GM19025 (cell line): Measurements from ENCODE around the gene C2CD4B.

Experiments used
- ATAC-seq: cut with Tn5 transposase; IDR thresholded peaks from one replicate; pipeline ENCODE4 v1.9.1; 2021; ENCODE audit warnings: mild to moderate bottlenecking, low read depth, moderate library complexity; ENCODE audit not compliant: unreplicated experiment

C2CD4B gene, protein sequence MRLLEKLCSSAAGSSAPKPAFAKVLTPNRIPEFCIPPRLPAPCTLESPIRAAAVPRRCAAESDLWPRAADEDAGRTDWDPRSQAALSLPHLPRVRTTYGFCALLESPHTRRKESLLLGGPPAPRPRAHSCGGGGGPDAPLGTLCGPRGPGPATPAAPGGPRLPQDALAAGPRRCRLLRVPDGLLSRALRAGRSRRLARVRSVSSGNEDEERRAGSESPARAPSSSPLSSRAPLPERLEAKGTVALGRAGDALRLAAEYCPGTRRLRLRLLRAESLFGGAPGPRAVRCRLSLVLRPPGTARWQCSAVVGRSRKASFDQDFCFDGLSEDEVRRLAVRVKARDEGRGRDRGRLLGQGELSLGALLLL

GRCh38 chr15:62165104-62165792 is at the start of gene C2CD4B:
TSS of gene C2CD4B (minus strand) at chr15:62165285. CDS start at chr15:62164984, 301 bp downstream.
- no peak for ATAC-seq

DNA sequence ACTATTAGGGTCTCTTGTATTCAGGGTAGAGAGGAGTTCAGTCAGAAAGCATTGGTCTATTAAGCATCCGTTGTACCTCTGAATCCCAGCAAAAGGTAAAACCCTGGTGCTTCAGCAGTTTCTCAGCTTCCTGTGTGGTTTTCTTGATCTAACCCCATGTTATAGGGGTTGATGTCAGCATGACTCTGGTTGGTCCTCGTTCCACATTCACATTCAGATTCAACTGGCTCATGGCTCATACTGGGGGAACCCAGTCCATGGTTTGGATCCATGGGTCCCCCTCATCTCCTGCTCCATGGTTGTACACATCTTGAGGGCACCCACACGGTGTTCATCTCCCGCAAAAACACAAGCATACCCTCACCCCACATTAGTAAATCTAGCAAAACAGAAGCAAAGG is 47.7 kb upstream of the C2CD4B start:
- no peak for ATAC-seq

- no peak for ATAC-seq
These were observed 46.3 kb upstream of the C2CD4B start for GRCh38 chr15:62211348-62211747.

- ATAC-seq = no peak
These were observed 44.7 kb upstream of the C2CD4B start for GRCh38 chr15:62209821-62210220.

DNA sequence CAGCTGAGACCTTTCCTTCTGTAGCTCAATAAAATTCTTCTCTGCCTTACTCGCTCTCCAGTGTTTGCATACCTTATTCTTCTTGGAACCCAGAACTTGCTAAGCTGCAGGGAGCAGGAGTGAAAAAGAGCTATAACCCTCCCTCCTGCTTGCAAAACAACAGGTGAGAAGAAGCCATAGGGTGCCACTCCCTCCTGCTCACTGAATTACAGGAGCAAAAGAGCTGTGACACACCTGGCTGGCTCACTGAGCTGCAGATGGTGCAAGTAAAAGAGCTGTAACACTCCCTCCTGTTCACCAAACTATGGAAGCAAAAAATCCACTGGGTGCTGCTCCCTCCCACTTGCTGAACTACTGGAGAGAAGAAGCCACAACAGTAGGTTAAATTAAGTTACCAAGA is 44.2 kb upstream of the C2CD4B start:
- no peak for ATAC-seq

GRCh38 chr15:62208884-62209283 is 43.8 kb upstream of the C2CD4B start:
- no peak for ATAC-seq

DNA sequence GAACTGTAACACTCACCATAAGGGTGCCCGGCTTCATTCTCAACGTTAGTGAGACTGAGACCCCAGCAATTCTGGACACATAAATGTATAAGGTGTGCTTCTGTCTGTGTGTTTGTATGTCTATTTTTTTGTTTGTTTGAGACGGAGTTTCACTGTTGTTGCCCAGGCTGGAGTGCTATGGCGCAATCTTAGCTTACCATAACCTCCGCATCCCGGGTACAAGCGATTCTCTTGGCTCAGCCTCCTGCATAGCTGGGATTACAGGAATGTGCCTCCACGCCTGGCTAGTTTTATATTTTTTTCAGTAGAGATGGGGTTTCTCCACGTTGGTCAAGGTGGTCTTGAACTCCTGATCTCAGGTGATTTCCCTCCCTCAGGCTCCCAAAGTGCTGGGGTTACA is 43.3 kb upstream of the C2CD4B start:
- ATAC-seq = no peak

GRCh38 chr15:62190675-62191074 is 25.6 kb upstream of the C2CD4B start:
- no peak for ATAC-seq

GRCh38 chr15:62190274-62190673 is 25.2 kb upstream of the C2CD4B start:
- ATAC-seq = no peak

- ATAC-seq = no peak
These were observed 23.7 kb upstream of the C2CD4B start for GRCh38 chr15:62188744-62189143.

DNA sequence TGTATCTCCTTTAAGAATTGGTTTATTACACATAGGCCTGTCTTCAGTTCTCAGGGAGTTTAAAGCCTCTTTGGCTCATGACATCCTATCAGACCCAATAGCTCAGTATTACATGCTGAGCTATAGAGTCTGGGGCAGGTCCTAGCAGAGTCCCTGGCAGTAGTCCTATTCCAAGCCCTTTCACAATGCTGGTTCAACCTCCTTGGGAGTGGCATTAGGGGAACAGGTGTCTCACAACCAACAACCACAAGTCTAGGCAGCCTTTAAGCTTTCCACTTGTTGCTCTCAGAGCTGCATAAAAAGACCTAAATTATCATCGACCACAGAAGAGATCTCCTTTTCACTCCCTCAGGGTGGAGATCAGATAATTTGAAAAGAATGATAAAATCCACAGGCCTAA is 22.8 kb upstream of the C2CD4B start:
- no peak for ATAC-seq

DNA sequence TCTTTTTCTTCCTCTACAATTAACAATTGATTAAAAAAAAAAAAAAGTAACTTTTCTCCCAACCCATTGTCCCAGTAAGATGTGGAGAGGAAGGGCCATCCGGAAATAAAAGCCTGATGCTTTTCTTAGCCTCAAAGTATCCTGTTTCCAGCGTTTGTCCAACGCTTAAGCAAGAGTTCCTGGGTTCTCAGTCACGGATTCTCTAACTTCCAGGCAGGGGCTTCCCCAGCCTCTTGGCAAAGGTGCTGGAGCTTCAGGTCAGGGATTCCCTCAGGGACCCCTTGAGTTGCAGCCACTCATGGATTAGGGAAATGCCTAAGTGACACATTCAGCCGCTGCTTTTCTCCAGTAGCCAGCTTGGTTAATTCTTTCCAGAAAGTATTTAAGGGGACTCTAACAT is 22.3 kb upstream of the C2CD4B start:
- no peak for ATAC-seq

GRCh38 chr15:62186578-62186977 is 21.5 kb upstream of the C2CD4B start:
- no peak for ATAC-seq

DNA sequence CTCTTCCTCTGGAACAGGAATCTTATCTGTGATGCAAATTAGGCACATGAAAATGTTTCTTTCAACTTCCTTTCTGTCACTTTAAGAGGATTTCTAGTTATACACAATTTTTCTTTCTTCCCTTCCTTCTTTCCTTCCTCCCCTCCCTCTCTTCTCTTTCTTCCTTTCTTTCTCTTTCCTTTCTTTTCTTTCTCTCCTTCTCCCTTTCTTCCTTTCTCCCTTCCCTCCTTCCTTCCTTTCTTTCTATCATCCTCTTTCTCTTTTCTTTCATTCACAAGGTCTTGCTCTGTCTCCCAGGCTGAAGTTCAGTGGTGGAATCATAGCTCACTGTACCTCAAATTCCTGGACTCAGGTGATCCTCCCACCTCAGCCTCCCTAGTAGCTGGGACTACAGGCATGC is 18.0 kb upstream of the C2CD4B start:
- ATAC-seq = no peak

DNA sequence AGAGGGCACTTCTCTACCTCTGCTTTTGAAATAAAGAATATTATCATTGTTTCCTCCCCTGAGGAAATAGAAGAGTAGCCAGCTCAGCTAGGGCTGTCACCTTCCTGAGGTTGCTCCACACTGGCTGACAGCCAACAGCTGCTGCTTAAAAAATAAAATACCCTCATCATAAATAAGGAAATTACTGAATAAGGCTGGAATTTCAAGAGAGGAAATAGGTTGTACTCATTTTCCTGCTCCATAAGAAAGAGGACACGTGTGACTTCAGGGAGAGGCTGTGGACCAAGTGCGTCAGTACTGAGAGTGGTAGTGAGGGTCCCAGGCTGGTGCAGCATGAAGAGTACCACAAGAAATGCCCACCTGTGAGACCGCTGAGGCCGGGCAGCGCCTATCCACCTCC is 8.1 kb upstream of the C2CD4B start:
- ATAC-seq = no peak

GRCh38 chr15:62171882-62172281 is 6.8 kb upstream of the C2CD4B start:
- no peak for ATAC-seq

DNA sequence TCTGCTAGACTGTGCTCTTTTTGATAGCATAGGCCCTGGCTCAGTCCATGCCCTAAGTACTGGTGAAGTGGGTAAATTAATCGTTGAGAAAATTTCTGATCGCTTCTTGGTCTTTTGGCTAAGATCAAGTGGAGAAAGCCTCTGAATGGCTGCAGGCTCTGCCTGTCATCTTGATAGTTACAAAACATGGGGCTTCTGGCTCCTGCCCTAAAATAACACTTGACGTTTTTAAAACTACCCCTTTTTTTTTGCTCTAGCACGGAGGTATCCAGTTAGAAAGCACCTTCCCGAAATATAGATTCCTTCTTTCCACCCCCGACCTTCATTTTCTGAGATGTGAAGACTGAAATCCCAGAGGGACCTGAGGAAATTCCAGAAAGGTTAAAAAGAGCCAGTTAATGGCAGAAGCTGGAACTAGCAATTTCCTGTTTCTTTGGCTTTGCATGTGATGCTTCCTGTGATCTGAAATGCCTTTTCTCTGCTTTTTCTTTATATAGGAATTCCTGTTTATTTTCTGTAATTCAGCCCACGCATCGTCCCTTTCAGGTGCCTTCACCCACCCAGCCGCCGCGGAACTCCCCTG is 799 bp upstream of the C2CD4B start:
- ATAC-seq = no peak

DNA sequence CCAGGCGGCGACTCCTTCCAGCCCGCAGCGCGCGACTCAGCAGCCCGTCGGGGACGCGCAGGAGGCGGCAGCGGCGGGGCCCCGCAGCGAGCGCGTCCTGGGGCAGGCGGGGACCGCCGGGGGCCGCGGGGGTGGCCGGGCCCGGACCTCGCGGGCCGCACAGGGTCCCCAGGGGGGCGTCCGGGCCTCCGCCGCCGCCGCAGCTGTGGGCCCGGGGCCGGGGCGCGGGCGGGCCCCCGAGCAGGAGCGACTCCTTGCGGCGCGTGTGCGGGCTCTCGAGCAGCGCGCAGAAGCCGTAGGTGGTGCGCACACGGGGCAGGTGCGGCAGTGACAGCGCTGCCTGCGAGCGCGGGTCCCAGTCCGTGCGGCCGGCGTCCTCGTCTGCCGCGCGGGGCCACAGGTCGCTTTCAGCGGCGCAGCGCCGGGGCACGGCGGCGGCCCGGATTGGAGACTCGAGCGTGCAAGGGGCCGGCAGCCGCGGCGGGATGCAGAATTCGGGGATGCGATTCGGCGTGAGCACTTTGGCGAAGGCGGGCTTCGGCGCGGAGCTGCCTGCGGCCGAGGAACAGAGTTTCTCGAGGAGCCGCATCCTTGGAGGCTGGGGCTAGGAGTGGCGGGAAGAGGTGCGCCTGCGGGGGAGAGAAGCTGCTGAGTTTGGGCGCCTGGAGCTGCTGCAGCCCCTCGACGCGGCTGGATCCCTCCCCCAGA is 535 bp downstream of the C2CD4B start:
- ATAC-seq = no peak

DNA sequence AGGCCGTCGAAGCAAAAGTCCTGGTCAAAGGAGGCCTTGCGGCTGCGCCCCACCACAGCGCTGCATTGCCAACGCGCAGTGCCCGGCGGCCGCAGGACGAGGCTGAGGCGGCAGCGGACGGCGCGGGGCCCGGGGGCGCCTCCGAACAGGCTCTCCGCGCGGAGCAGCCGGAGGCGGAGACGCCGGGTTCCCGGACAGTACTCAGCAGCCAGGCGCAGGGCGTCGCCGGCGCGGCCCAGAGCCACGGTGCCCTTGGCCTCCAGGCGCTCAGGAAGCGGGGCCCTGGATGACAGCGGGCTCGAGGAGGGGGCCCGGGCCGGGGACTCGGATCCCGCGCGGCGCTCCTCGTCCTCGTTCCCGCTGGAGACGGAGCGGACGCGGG is 1.1 kb downstream of the C2CD4B start:
- ATAC-seq = no peak

DNA sequence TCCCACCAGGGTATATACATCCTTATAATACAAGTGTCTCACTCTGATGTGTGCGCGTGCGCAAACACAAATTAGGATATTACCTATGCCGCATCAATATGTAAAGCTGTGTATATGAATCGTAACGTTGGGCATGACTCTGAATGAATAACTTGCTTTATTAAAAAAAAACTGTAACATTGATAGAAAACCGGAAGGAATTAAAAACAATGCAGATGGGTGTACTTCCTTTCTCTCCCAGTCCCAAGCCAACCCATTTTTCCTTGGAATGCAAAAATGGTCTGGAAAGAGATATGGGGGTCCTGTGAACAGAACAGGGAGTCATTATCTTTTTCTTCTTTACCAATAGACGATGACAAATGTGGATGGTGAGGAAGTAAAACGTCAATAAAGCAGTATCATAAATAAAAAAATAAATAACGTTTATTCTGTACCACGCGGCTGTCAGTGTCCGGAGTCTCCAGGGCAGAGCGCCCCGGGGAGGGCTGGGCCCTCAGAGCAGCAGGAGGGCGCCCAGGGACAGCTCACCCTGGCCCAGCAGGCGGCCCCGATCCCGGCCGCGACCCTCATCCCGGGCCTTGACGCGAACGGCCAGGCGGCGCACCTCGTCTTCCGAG is 1.6 kb downstream of the C2CD4B start:
- ATAC-seq = no peak

- ATAC-seq = no peak
These were observed 11.9 kb downstream of the C2CD4B start for GRCh38 chr15:62153228-62153627.
